ENCODE data around the gene PPHLN1.
"Not testable (repeated sequence)": the region's sequence is repeated elsewhere in the genome, so short reads cannot be mapped to it uniquely, and the experiment has no call there.

The PPHLN1 gene

GRCh38 chr12:42349119-42350020, 23.4 kb downstream of the PPHLN1 start:
- not testable (repeated sequence) for H3K36me3 ChIP-seq (ENCODE audit: control insufficient read depth, insufficient read depth, low read length, severe bottlenecking); H3K4me3 ChIP-seq (ENCODE audit: low read length); H3K9me3 ChIP-seq (ENCODE audit: control insufficient read depth, low read length); DNase-seq (ENCODE audit: low read depth); H3K27me3 ChIP-seq (replicated peaks; ENCODE audit: control insufficient read depth, insufficient read depth, low read length); H3K4me1 ChIP-seq (ENCODE audit: control insufficient read depth, insufficient read depth, low read length); H3K9ac ChIP-seq (ENCODE audit: low read length)

DNA sequence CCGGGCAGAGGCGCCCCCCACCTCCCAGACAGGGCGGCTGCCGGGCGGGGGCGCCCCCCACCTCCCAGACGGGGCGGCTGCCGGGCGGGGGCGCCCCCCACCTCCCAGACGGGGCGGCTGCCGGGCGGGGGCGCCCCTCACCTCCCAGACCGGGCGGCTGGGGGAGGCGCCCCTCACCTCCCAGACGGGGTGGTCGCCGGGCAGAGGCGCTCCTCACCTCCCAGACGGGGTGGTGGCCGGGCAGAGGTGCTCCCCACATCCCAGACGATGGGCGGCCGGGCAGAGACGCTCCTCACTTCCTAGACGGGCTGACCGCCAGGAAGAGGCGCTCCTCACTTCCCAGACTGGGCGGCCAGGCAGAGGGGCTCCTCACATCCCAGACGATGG, 24.0 kb downstream of the PPHLN1 start:
- not testable (repeated sequence) for H3K9ac ChIP-seq (ENCODE audit: low read length); H3K27me3 ChIP-seq (replicated peaks; ENCODE audit: control insufficient read depth, insufficient read depth, low read length); H3K4me1 ChIP-seq (ENCODE audit: control insufficient read depth, insufficient read depth, low read length); H3K36me3 ChIP-seq (ENCODE audit: control insufficient read depth, insufficient read depth, low read length, severe bottlenecking); DNase-seq (ENCODE audit: low read depth); H3K9me3 ChIP-seq (ENCODE audit: control insufficient read depth, low read length); H3K4me3 ChIP-seq (ENCODE audit: low read length)

- H3K27me3 ChIP-seq (replicated peaks; ENCODE audit: control insufficient read depth, insufficient read depth, low read length): no peaks in the 10 kb centered on the region
- DNase-seq (ENCODE audit: low read depth): no peak
- no peaks in the 10 kb centered on the region for H3K4me1 ChIP-seq (ENCODE audit: control insufficient read depth, insufficient read depth, low read length)
- peaks cover 21% of the 10 kb centered on the region for H3K36me3 ChIP-seq (ENCODE audit: control insufficient read depth, insufficient read depth, low read length, severe bottlenecking)
- H3K9me3 ChIP-seq (ENCODE audit: control insufficient read depth, low read length): no peaks in the 10 kb centered on the region
- H3K9ac ChIP-seq (ENCODE audit: low read length): no peak overlapping the region
- no peak overlapping the region for H3K4me3 ChIP-seq (ENCODE audit: low read length)
Observed at GRCh38 chr12:42356344-42356743, 30.4 kb downstream of the PPHLN1 start.

- Histone ChIP-seq H3K9me3 (ENCODE audit: control insufficient read depth, low read length) (no peaks in the 10 kb centered on the region), H3K36me3 (ENCODE audit: control insufficient read depth, insufficient read depth, low read length, severe bottlenecking) (peaks cover 18% of the 10 kb centered on the region), H3K4me1 (ENCODE audit: control insufficient read depth, insufficient read depth, low read length) (no peaks in the 10 kb centered on the region), H3K9ac (ENCODE audit: low read length) (no peak overlapping the region), H3K4me3 (ENCODE audit: low read length) (no peak overlapping the region), H3K27me3 (replicated peaks; ENCODE audit: control insufficient read depth, insufficient read depth, low read length) (no peaks in the 10 kb centered on the region)
- no peak for DNase-seq (ENCODE audit: low read depth)
Observed at GRCh38 chr12:42360747-42361403, 34.9 kb downstream of the PPHLN1 start.

DNA sequence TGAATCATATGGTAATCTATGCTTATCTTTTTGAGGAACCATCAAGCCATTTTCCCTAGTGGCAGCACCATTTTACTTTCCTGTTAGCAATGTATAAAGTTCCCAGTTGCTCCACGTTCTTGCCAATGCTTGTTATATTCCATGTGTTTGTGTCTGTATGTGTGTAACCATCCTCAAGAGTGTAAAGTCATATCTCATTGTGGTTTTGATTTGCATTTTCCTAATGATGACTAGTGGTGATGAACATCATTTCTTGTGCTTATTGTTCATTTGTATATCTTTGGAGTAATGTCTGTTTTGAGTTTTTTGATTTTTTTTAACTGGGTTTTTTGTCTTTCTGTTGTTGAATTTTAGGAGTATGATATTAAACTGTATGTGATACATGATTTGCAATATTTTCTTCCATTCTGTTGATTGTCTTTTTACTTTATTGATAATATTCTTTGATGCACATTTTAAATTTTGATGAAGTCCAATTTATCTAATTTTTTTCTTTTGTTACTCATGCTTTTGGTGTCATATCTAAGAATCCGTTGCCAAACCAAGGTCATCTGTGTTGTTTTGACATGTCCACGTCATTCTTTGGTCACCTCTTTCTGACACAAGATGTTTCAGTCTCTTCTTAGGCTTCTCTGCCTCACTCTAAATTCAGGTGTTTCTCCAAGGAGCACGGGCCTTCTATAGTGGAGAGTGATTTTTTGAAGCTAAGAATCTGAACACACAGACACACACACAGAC, 36.1 kb downstream of the PPHLN1 start:
- Histone ChIP-seq H3K4me1 (ENCODE audit: control insufficient read depth, insufficient read depth, low read length) (no peaks in the 10 kb centered on the region), H3K4me3 (ENCODE audit: low read length) (no peak overlapping the region), H3K36me3 (ENCODE audit: control insufficient read depth, insufficient read depth, low read length, severe bottlenecking) (peaks cover 7% of the 10 kb centered on the region), H3K9me3 (ENCODE audit: control insufficient read depth, low read length) (no peaks in the 10 kb centered on the region), H3K27me3 (replicated peaks; ENCODE audit: control insufficient read depth, insufficient read depth, low read length) (no peaks in the 10 kb centered on the region), H3K9ac (ENCODE audit: low read length) (no peak overlapping the region)
- DNase-seq (ENCODE audit: low read depth): no peak

GRCh38 chr12:42362647-42363260, 36.8 kb downstream of the PPHLN1 start:
- H3K9me3 ChIP-seq (ENCODE audit: control insufficient read depth, low read length): no peaks in the 10 kb centered on the region
- H3K36me3 ChIP-seq (ENCODE audit: control insufficient read depth, insufficient read depth, low read length, severe bottlenecking): peaks cover 4% of the 10 kb centered on the region
- no peak for DNase-seq (ENCODE audit: low read depth)
- no peak overlapping the region for H3K4me3 ChIP-seq (ENCODE audit: low read length)
- H3K9ac ChIP-seq (ENCODE audit: low read length): no peak overlapping the region
- H3K27me3 ChIP-seq (replicated peaks; ENCODE audit: control insufficient read depth, insufficient read depth, low read length): no peaks in the 10 kb centered on the region
- no peaks in the 10 kb centered on the region for H3K4me1 ChIP-seq (ENCODE audit: control insufficient read depth, insufficient read depth, low read length)

DNA sequence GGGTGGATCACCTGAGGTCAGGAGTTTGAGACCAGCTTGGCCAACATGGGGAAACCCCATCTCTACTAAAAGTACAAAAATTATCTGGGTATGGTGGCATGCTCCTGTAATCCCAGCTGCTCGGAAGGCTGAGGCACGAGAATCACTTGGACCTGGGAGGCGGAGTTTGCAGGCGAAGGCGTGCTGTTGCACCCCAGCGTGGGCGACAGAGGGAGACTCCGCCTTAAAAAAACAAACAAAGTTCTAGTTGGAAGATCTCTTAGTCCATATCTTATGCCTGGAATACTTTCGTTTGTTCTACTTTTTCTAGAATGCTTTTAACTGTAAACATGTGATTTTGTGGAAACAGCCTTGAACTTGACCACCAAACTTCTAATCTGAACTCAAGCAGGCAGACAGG, 38.7 kb downstream of the PPHLN1 start:
- no peaks in the 10 kb centered on the region for H3K4me1 ChIP-seq (ENCODE audit: control insufficient read depth, insufficient read depth, low read length)
- no peak for DNase-seq (ENCODE audit: low read depth)
- no peaks in the 10 kb centered on the region for H3K27me3 ChIP-seq (replicated peaks; ENCODE audit: control insufficient read depth, insufficient read depth, low read length)
- H3K4me3 ChIP-seq (ENCODE audit: low read length): no peak overlapping the region
- peaks cover 4% of the 10 kb centered on the region for H3K36me3 ChIP-seq (ENCODE audit: control insufficient read depth, insufficient read depth, low read length, severe bottlenecking)
- no peak overlapping the region for H3K9ac ChIP-seq (ENCODE audit: low read length)
- no peaks in the 10 kb centered on the region for H3K9me3 ChIP-seq (ENCODE audit: control insufficient read depth, low read length)

GRCh38 chr12:42365486-42365885, 39.5 kb downstream of the PPHLN1 start:
- DNase-seq (ENCODE audit: low read depth): no peak
- H3K9ac ChIP-seq (ENCODE audit: low read length): no peak overlapping the region
- H3K36me3 ChIP-seq (ENCODE audit: control insufficient read depth, insufficient read depth, low read length, severe bottlenecking): peaks cover 4% of the 10 kb centered on the region
- H3K27me3 ChIP-seq (replicated peaks; ENCODE audit: control insufficient read depth, insufficient read depth, low read length): no peaks in the 10 kb centered on the region
- H3K4me3 ChIP-seq (ENCODE audit: low read length): no peak overlapping the region
- no peaks in the 10 kb centered on the region for H3K4me1 ChIP-seq (ENCODE audit: control insufficient read depth, insufficient read depth, low read length)
- H3K9me3 ChIP-seq (ENCODE audit: control insufficient read depth, low read length): no peaks in the 10 kb centered on the region

GRCh38 chr12:42370013-42370412, 44.0 kb downstream of the PPHLN1 start:
- no peaks in the 10 kb centered on the region for H3K4me1 ChIP-seq (ENCODE audit: control insufficient read depth, insufficient read depth, low read length)
- H3K36me3 ChIP-seq (ENCODE audit: control insufficient read depth, insufficient read depth, low read length, severe bottlenecking): peaks cover under 1% of the 10 kb centered on the region
- no peak overlapping the region for H3K9ac ChIP-seq (ENCODE audit: low read length)
- H3K4me3 ChIP-seq (ENCODE audit: low read length): no peak overlapping the region
- no peak for DNase-seq (ENCODE audit: low read depth)
- H3K27me3 ChIP-seq (replicated peaks; ENCODE audit: control insufficient read depth, insufficient read depth, low read length): no peaks in the 10 kb centered on the region
- no peaks in the 10 kb centered on the region for H3K9me3 ChIP-seq (ENCODE audit: control insufficient read depth, low read length)

- H3K4me3 ChIP-seq (ENCODE audit: low read length): no peak overlapping the region
- DNase-seq (ENCODE audit: low read depth): peak; percentile 68
- H3K36me3 ChIP-seq (ENCODE audit: control insufficient read depth, insufficient read depth, low read length, severe bottlenecking): peaks cover 16% of the 10 kb centered on the region
- H3K27me3 ChIP-seq (replicated peaks; ENCODE audit: control insufficient read depth, insufficient read depth, low read length): no peaks in the 10 kb centered on the region
- H3K9ac ChIP-seq (ENCODE audit: low read length): no peak overlapping the region
- H3K9me3 ChIP-seq (ENCODE audit: control insufficient read depth, low read length): no peaks in the 10 kb centered on the region
- no peaks in the 10 kb centered on the region for H3K4me1 ChIP-seq (ENCODE audit: control insufficient read depth, insufficient read depth, low read length)
Observed at GRCh38 chr12:42372154-42372791, 46.3 kb downstream of the PPHLN1 start.

Data from adipocyte (in vitro differentiated cells).